SK-N-MC (cell line): ENCODE results near the gene MTF1.

Experiments used
- EZH2 ChIP-seq: fragments of 200-600 bp; sonication (generic); IDR thresholded peaks from one replicate; pipeline ENCODE4 v1.6.1; 2017; ENCODE audit warnings: antibody characterized with exemption
- POLR2AphosphoS5 ChIP-seq: IDR thresholded peaks from 2 replicates; pipeline ENCODE4 v1.6.1; 2012; ENCODE audit warnings: mild to moderate bottlenecking, low read depth, low read length, borderline replicate concordance

GRCh38 chr1:37824001-37824400 is 35.4 kb downstream of the MTF1 start:
- TF ChIP-seq POLR2AphosphoS5: no peak
- no peak for TF ChIP-seq EZH2
